ENCODE results near the gene AHDC1. TPM values are rescaled to one million over a fixed set of nuclear protein-coding genes. Genes with fewer than 3 reads are reported as not detected.

Gene AHDC1
- total RNA-seq, 1 donor from 2014 or later: 18.0 TPM

DNA sequence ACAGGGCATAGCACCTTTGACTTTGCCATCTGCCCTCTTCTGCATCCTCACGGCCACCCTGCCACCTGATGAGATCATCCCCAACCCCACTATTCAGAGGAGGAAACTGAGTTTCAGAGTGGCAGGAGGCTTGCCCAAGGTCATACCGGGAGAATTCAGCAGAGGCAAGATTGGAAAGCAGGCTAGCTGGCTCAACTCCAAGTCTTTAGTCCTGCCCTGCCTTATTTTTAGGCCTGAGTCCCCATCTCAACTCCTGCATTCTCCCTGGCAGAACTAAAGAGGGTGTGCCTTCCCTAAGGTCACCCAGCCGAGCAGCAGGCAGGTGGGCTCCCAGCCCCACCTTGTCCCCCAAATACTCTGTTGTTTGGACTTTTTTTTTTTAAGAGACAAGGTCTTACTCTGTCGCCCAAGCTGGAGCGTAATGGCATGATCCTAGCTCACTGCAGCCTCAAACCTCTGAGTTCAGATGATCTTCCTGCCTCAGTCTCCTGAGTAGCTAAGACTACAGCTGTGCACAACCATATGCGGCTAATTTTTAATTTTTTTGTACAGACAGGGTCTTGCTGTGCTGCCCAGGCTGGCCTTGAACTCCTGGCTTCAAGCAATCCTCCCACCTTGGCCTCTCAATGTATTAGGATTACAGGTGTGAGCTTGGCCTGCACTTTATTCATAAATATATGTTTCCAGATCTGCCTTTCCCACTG lies 44.8 kb upstream of the AHDC1 start:
- H3K4me3 ChIP-seq (ENCODE audit: low read depth, low read length): no peak overlapping the region
- H3K27me3 ChIP-seq (ENCODE audit: control insufficient read depth, insufficient read depth, low read length): no peaks in the 10 kb centered on the region
- no peaks in the 10 kb centered on the region for H3K36me3 ChIP-seq (ENCODE audit: control insufficient read depth, insufficient read depth, low read length)
- DNase-seq (ENCODE audit: low read depth): no peak
- no peak for TF ChIP-seq CTCF (IDR thresholded peaks at IDR 0.05; ENCODE audit: insufficient read depth, low read length, poor library complexity, severe bottlenecking)

DNA sequence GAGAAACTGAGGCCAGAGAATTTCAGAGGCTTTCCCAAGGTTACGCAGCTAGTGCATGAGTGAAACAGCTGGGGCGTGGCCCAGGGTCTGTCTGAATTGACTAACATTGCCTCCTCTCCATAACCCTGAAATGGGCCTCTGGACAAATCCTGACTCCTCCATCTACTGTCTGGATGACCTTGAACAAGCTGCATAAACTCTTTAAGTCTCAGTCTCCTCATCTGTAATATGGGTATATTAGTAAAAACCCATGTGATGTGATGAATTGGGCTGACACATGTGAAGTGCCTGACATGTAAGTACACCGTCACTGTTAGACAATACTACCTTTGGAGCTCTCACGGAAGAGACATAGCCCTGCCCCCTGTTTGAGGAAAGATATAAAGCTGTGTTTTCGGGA lies 43.4 kb upstream of the AHDC1 start:
- TF ChIP-seq CTCF (IDR thresholded peaks at IDR 0.05; ENCODE audit: insufficient read depth, low read length, poor library complexity, severe bottlenecking): no peak
- Histone ChIP-seq H3K36me3 (ENCODE audit: control insufficient read depth, insufficient read depth, low read length) (no peaks in the 10 kb centered on the region), H3K27me3 (ENCODE audit: control insufficient read depth, insufficient read depth, low read length) (no peaks in the 10 kb centered on the region), H3K4me3 (ENCODE audit: low read depth, low read length) (no peak overlapping the region)
- DNase-seq (ENCODE audit: low read depth): no peak

DNA sequence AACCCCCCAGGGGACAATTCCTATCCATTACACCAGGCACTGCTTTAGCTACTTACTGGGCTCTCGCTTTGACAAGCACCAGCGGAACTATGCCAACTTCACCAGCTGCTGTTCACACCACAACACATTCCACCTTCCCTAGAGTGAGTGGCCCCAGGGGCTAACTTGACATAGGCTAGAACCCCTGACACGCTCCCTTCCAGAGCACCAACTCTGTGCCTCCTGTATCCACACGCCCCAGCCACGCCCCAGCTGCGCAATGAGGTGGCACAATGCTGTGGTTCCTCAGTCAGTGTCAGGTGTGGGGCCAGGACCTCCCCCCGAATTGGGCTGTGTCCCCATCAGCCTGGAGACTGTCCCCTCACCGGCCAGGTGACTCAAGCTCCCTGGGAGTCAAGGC lies 42.7 kb upstream of the AHDC1 start:
- Histone ChIP-seq H3K36me3 (ENCODE audit: control insufficient read depth, insufficient read depth, low read length) (no peaks in the 10 kb centered on the region), H3K27me3 (ENCODE audit: control insufficient read depth, insufficient read depth, low read length) (no peaks in the 10 kb centered on the region), H3K4me3 (ENCODE audit: low read depth, low read length) (no peak overlapping the region)
- TF ChIP-seq CTCF (IDR thresholded peaks at IDR 0.05; ENCODE audit: insufficient read depth, low read length, poor library complexity, severe bottlenecking): no peak
- DNase-seq (ENCODE audit: low read depth): no peak

DNA sequence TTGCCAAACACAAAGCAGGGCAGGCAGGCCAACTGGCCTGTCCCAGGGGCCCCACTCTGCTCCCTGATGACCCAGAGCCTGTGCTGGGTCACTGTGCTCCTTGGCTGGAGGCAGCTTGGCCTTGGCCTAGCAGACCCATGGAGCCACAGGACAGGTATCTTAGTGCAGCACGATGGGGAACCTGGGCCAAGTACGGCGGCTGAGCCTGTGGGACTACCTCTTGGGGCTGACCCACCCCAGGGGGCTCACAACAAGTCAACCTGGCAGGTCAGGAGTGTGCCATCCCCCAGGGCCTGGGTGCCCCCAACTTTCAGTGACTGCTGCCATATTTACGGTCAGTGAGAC lies 41.1 kb upstream of the AHDC1 start:
- TF ChIP-seq CTCF (IDR thresholded peaks at IDR 0.05; ENCODE audit: insufficient read depth, low read length, poor library complexity, severe bottlenecking): no peak
- H3K27me3 ChIP-seq (ENCODE audit: control insufficient read depth, insufficient read depth, low read length): no peaks in the 10 kb centered on the region
- no peaks in the 10 kb centered on the region for H3K36me3 ChIP-seq (ENCODE audit: control insufficient read depth, insufficient read depth, low read length)
- no peak overlapping the region for H3K4me3 ChIP-seq (ENCODE audit: low read depth, low read length)
- no peak for DNase-seq (ENCODE audit: low read depth)

GRCh38 chr1:27644369-27645070 lies 40.6 kb upstream of the AHDC1 start:
- no peak for DNase-seq (ENCODE audit: low read depth)
- TF ChIP-seq CTCF (IDR thresholded peaks at IDR 0.05; ENCODE audit: insufficient read depth, low read length, poor library complexity, severe bottlenecking): no peak
- Histone ChIP-seq H3K4me3 (ENCODE audit: low read depth, low read length) (no peak overlapping the region), H3K27me3 (ENCODE audit: control insufficient read depth, insufficient read depth, low read length) (no peaks in the 10 kb centered on the region), H3K36me3 (ENCODE audit: control insufficient read depth, insufficient read depth, low read length) (no peaks in the 10 kb centered on the region)
